Measurements from ENCODE around the gene PHLPP2.

The PHLPP2 gene

DNA sequence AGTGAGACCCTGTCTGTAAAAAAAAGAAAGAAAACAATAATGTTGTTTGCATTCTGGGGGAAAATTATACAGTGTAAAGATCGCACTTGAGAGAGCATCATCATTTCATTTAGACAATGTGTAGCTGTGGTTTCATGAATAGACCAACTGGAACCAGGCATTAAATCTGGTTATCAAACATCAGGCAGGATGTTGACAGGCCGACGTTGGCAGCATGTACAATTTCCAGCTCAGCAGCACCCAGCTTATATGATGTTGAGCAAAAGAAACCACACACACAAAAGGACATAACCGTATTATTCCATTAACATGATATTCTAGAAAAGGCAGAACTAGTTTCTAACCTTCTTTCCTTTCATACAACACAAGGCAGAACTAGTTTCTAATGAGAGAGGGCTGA is 92.7 kb downstream of the PHLPP2 start:
- H3K36me3 ChIP-seq (ENCODE audit: control insufficient read depth, insufficient read depth, low read length): no peaks in the 10 kb centered on the region
- TF ChIP-seq, protein P1, sequence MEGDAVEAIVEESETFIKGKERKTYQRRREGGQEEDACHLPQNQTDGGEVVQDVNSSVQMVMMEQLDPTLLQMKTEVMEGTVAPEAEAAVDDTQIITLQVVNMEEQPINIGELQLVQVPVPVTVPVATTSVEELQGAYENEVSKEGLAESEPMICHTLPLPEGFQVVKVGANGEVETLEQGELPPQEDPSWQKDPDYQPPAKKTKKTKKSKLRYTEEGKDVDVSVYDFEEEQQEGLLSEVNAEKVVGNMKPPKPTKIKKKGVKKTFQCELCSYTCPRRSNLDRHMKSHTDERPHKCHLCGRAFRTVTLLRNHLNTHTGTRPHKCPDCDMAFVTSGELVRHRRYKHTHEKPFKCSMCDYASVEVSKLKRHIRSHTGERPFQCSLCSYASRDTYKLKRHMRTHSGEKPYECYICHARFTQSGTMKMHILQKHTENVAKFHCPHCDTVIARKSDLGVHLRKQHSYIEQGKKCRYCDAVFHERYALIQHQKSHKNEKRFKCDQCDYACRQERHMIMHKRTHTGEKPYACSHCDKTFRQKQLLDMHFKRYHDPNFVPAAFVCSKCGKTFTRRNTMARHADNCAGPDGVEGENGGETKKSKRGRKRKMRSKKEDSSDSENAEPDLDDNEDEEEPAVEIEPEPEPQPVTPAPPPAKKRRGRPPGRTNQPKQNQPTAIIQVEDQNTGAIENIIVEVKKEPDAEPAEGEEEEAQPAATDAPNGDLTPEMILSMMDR (IDR thresholded peaks at IDR 0.05; ENCODE audit: insufficient read depth, low read length, poor library complexity, severe bottlenecking): no peak
- H3K27me3 ChIP-seq (replicated peaks; ENCODE audit: control insufficient read depth, insufficient read depth, low read length): no peaks in the 10 kb centered on the region
- H3K4me3 ChIP-seq (replicated peaks; ENCODE audit: low read depth, low read length): no peak overlapping the region
- DNase-seq (ENCODE audit: extremely low read depth, insufficient read length): no peak

DNA sequence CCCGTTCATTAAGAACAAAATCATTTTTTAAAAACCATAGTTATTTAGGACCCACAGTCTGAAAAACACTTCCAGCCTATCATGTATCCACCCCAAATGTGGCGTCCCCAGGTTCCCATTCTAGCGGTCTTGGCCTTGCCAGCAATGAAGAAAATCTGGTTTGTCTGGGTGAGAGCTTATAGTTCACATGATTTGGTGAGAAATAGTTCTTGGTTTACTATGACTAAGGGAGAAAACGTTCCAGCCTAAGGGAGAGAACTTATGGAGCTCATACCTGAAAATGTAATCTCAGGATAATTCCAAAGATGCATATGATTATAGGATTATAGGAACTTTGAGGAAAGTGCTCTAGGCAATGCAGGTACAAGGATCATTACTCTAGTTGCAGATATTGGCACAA is 93.7 kb downstream of the PHLPP2 start:
- no peaks in the 10 kb centered on the region for H3K36me3 ChIP-seq (ENCODE audit: control insufficient read depth, insufficient read depth, low read length)
- TF ChIP-seq, protein P1 (IDR thresholded peaks at IDR 0.05; ENCODE audit: insufficient read depth, low read length, poor library complexity, severe bottlenecking): no peak

DNA sequence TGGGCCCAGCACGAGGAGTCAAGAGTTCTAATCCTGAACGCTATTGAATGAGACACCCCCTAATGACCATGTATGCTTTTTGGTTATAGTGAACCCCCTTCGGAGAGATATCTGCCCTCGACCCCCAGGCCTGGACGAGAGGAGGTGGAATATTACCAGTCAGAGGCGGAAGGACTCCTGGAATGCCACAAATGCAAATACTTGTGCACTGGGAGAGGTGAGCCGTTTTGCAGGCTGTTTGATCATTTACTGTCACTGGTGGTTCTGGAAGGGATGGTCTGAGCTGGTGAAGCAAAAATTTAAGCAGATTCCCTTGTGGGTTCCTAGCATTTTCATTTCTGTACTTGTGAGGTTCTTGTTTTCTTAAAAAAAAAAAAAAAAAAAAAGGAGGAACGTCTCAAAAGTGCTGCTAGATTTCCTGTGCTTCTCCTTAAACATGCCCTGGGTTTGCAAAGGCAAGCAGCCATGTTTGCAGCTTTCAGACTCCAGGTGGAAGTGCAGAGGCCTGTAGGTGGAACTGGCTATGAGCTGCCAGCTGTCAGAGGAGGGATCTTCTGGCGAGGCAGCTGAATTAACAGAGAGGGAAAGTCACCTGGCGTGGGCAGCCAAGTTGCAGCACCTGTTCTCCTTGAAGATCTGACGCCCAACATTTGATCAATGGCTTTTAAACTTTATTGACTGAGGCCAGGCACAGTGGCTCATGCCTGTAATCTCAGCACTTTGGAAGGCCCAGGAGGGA is 95.1 kb downstream of the PHLPP2 start:
- TF ChIP-seq, protein P1 (IDR thresholded peaks at IDR 0.05; ENCODE audit: insufficient read depth, low read length, poor library complexity, severe bottlenecking): no peak
- Histone ChIP-seq H3K4me3 (replicated peaks; ENCODE audit: low read depth, low read length) (no peak overlapping the region), H3K27me3 (replicated peaks; ENCODE audit: control insufficient read depth, insufficient read depth, low read length) (no peaks in the 10 kb centered on the region), H3K36me3 (ENCODE audit: control insufficient read depth, insufficient read depth, low read length) (no peaks in the 10 kb centered on the region)
- no peak for DNase-seq (ENCODE audit: extremely low read depth, insufficient read length)

More for the DNA sequence above, 93.7 kb downstream of the PHLPP2 start:
- DNase-seq (ENCODE audit: extremely low read depth, insufficient read length): no peak
- Histone ChIP-seq H3K27me3 (replicated peaks; ENCODE audit: control insufficient read depth, insufficient read depth, low read length) (no peaks in the 10 kb centered on the region), H3K4me3 (replicated peaks; ENCODE audit: low read depth, low read length) (no peak overlapping the region)

DNA sequence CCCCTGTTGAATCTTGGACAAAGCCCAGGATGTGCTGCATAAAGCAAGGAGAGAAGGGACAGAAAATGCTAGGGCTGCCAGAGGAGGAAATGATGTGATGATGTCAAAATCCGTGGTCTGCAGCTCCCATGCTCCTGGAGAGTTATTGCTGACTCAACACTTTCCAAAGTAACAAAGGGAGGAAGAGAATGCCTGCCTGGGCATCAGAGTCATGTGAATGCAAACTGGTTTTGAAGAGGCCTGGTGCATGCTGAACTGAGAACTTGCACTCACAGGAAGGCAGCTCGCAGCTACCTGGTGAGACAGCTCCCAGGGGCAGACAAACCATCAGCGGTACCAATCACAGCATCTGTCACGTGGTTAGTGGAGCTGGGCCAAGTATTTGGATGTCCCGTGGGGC is 95.7 kb downstream of the PHLPP2 start:
- no peak for DNase-seq (ENCODE audit: extremely low read depth, insufficient read length)
- Histone ChIP-seq H3K4me3 (replicated peaks; ENCODE audit: low read depth, low read length) (no peak overlapping the region), H3K27me3 (replicated peaks; ENCODE audit: control insufficient read depth, insufficient read depth, low read length) (no peaks in the 10 kb centered on the region), H3K36me3 (ENCODE audit: control insufficient read depth, insufficient read depth, low read length) (no peaks in the 10 kb centered on the region)
- TF ChIP-seq, protein P1 (IDR thresholded peaks at IDR 0.05; ENCODE audit: insufficient read depth, low read length, poor library complexity, severe bottlenecking): no peak

DNA sequence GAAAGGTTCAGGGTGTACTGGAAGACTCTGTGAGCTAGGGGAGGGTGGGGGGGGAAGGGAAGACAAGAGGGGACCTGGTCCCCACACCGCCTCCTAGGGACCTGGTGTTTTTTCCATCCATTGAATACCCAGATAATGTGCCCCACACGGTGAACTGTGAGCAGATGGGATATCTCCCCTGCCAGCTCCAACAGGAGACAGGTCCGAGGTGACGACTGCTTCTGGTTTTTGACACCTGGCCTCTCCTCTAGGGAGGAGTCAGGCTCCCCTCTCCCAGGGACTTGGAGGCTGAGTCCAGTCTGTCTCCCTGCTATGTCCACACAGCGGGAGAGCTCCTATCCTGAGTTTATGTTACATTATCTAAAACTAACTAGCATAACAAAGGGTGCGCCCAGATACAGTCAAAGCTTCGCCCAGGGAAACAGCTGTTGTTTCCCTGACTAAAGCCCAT is 96.7 kb downstream of the PHLPP2 start:
- no peaks in the 10 kb centered on the region for H3K27me3 ChIP-seq (replicated peaks; ENCODE audit: control insufficient read depth, insufficient read depth, low read length)
- H3K4me3 ChIP-seq (replicated peaks; ENCODE audit: low read depth, low read length): no peak overlapping the region
- no peak for DNase-seq (ENCODE audit: extremely low read depth, insufficient read length)
- no peaks in the 10 kb centered on the region for H3K36me3 ChIP-seq (ENCODE audit: control insufficient read depth, insufficient read depth, low read length)
- TF ChIP-seq, protein P1 (IDR thresholded peaks at IDR 0.05; ENCODE audit: insufficient read depth, low read length, poor library complexity, severe bottlenecking): no peak

Data from GM06990 (cell line).